GM12878 (cell line): Measurements from ENCODE around the gene TOP1. TPM values are rescaled to one million over a fixed set of nuclear protein-coding genes. Genes with fewer than 3 reads are reported as not detected.

ENCODE experiments used
- ATAC-seq: fragments of 200-7000 bp; cut with Tn5 transposase; 3 replicates; pipeline ENCODE4 v1.9.1; 2020; ENCODE audit warnings: mild to moderate bottlenecking, moderate library complexity
- BruUV-seq: library from RNA; stranded (reverse); fragments of 400-500 nt; replicated peaks from 2 replicates; lab custom pipeline; 2021; lab: Mats Ljungman, UMichigan
- CTCF ChIA-PET: fragments of 300-600 bp; sonication (Branson Sonifier 250); formaldehyde crosslinking; extraction: SDS; loops from one replicate; lab custom pipeline; 2021; ENCODE audit warnings: inconsistent platforms; lab: Yijun Ruan, JAX
- POLR2A ChIA-PET: fragments of 350-600 bp; formaldehyde crosslinking; extraction: SDS; loops from one replicate; lab custom pipeline; 2021; ENCODE audit warnings: inconsistent platforms; lab: Charles Lee
- RAD21 ChIA-PET: fragments of 300-600 bp; sonication (Branson Sonifier 250); formaldehyde crosslinking; loops from one replicate; lab custom pipeline; 2023; ENCODE audit warnings: antibody characterized with exemption; ENCODE audit not compliant: unreplicated experiment; lab: Charles Lee
- SMC1A ChIA-PET: fragments of 300-600 bp; sonication (Branson Sonifier 250); formaldehyde crosslinking; loops from one replicate; lab custom pipeline; 2023; ENCODE audit not compliant: unreplicated experiment, uncharacterized antibody; lab: Charles Lee
- DNase-seq: peaks from one replicate; pipeline ENCODE4 v3.0.0-alpha.2; 2011; ENCODE audit warnings: low read depth, low spot score
- FAIRE-seq: peaks from 3 replicates; lab custom pipeline; 2011; peaks lifted over from hg19 to GRCh38; lab: Jason Lieb, UNC
- H2AFZ ChIP-seq: 2 replicates; pipeline ENCODE4 v1.6.0; 2011; ENCODE audit warnings: low read depth, low read length, control low read depth; ENCODE audit not compliant: control insufficient read depth
- H3K27ac ChIP-seq: 2 replicates; pipeline ENCODE4 v1.5.1; 2011; ENCODE audit warnings: control low read depth; ENCODE audit not compliant: control insufficient read depth, insufficient read depth
- H3K27me3 ChIP-seq, 2 experiments: replicated peaks in 1 of 2; 2 replicates each; pipeline versions ENCODE4 v1.6.0 to v1.6.1; 2011; ENCODE audit warnings: low read length in 1 of 2; ENCODE audit not compliant: control insufficient read depth in 2 of 2, insufficient read depth in 2 of 2
- H3K36me3 ChIP-seq, 2 experiments: 2 replicates each; pipeline ENCODE4 v1.5.1; 2011; ENCODE audit warnings: low read length in 1 of 2; ENCODE audit not compliant: control insufficient read depth in 2 of 2, insufficient read depth in 2 of 2
- H3K4me1 ChIP-seq: 2 replicates; pipeline ENCODE4 v1.6.1; 2011; ENCODE audit warnings: mild to moderate bottlenecking, low read length, moderate library complexity, mixed read lengths; ENCODE audit not compliant: control insufficient read depth, insufficient read depth
- H3K4me2 ChIP-seq: 2 replicates; pipeline ENCODE4 v1.6.0; 2011; ENCODE audit warnings: control low read depth; ENCODE audit not compliant: control insufficient read depth, insufficient read depth
- H3K4me3 ChIP-seq: fragments of 200-600 bp; sonication (generic); 2 replicates; pipeline ENCODE4 v1.5.1; 2016
- H3K79me2 ChIP-seq: 2 replicates; pipeline ENCODE4 v1.6.0; 2011; ENCODE audit warnings: low read length; ENCODE audit not compliant: control insufficient read depth, insufficient read depth
- H3K9ac ChIP-seq: 2 replicates; pipeline ENCODE4 v1.8.0; 2011; ENCODE audit warnings: low read length, control low read depth, mixed read lengths; ENCODE audit not compliant: control insufficient read depth, insufficient read depth
- H3K9me3 ChIP-seq: replicated peaks from 3 replicates; pipeline ENCODE4 v1.5.1; 2011; ENCODE audit warnings: mild to moderate bottlenecking, low read length; ENCODE audit not compliant: control insufficient read depth, insufficient read depth
- H4K20me1 ChIP-seq: 2 replicates; pipeline ENCODE4 v1.6.0; 2011; ENCODE audit not compliant: control insufficient read depth, insufficient read depth
- E2F4 ChIP-seq: IDR thresholded peaks from 2 replicates; pipeline ENCODE4 v1.6.1; 2012; ENCODE audit warnings: low read depth, low read length, improper control_type of control experiment
- NBN ChIP-seq: fragments of 450-650 bp; IDR thresholded peaks from 2 replicates; pipeline ENCODE4 v1.6.1; 2016
- POLR2AphosphoS5 ChIP-seq: IDR thresholded peaks from 2 replicates; pipeline ENCODE4 v1.6.1; 2011; ENCODE audit warnings: mild to moderate bottlenecking, low read length, inconsistent platforms
- RBBP5 ChIP-seq: fragments of 200-600 bp; sonication (generic); conservative IDR thresholded peaks from 2 replicates; pipeline ENCODE4 v1.6.1; 2016
- SIN3A ChIP-seq: IDR thresholded peaks from 2 replicates; pipeline ENCODE4 v1.6.1; 2012; ENCODE audit warnings: low read depth, low read length, improper control_type of control experiment
- TAF1 ChIP-seq: IDR thresholded peaks from 2 replicates; pipeline ENCODE4 v1.6.1; 2011; ENCODE audit warnings: mild to moderate bottlenecking, low read depth, low read length, borderline replicate concordance
- ZBTB40 ChIP-seq: fragments of 450-650 bp; IDR thresholded peaks from 2 replicates; pipeline ENCODE4 v1.6.1; 2016; ENCODE audit warnings: mild to moderate bottlenecking, moderate library complexity, borderline replicate concordance
- ZNF384 ChIP-seq: IDR thresholded peaks from 2 replicates; pipeline ENCODE4 v1.6.1; 2012; ENCODE audit warnings: low read depth, mild to moderate bottlenecking, low read length, improper control_type of control experiment, borderline replicate concordance
- WGBS: methylation state at CpG from one replicate; pipeline ENCODE4 v1.1.6; 2016; ENCODE audit warnings: low lambda C conversion rate; ENCODE audit not compliant: insufficient replicate concordance, insufficient coverage; ENCODE audit errors: missing lambda C conversion rate; 5-methylcytosine and 5-hydroxymethylcytosine counted together
- in situ Hi-C: fragments of 300-500 bp; cut with MboI; formaldehyde crosslinking; loops from 9 replicates; pipeline ENCODE4 v1.14.3; 2018; ENCODE audit warnings: mixed read lengths
- intact Hi-C: fragments of 100-400 bp; cut with micrococcal nuclease; formaldehyde crosslinking; loops from one replicate; pipeline ENCODE4 v1.14.2; 2022; ENCODE audit not compliant: unreplicated experiment
- polyA plus RNA-seq, 11 experiments: library from polyadenylated mRNA; depleted of rRNA in 4 of 11; unstranded in 6 of 11; stranded (reverse) in 5 of 11; fragments of >200 nt; fragmentation: Nextera tagmentation in 4 of 11; fragmentation: Illumina TruSeq in 1 of 11; extraction: Ambion mirVana in 4 of 11; extraction: Trizol in 1 of 11; gene quantifications; 1 replicate in 1 of 11; 2 replicates in 10 of 11; pipeline versions ENCODE4 v1.2.1 to v1.2.3, GENCODE V29; 2011 to 2016; ENCODE audit warnings: inconsistent platforms in 2 of 11, missing spikeins in 2 of 11, low read depth in 1 of 11
- total RNA-seq, 4 experiments: library from RNA; depleted of rRNA in 3 of 4; stranded (reverse); fragments of >200 nt in 3 of 4; fragmentation: Illumina TruSeq in 1 of 4; extraction: Trizol in 1 of 4; gene quantifications; 2 replicates each; pipeline versions ENCODE4 v1.2.1 to v1.2.3, GENCODE V29; 2013 to 2021
- TF ChIP-seq, protein P1 (sequence below): fragments of 450-650 bp; IDR thresholded peaks from 2 replicates; pipeline ENCODE4 v1.6.1; 2016; ENCODE audit warnings: mild to moderate bottlenecking
- TF ChIP-seq, protein P2 (sequence below): fragments of 450-650 bp; IDR thresholded peaks from 2 replicates; pipeline ENCODE4 v1.6.1; 2016; ENCODE audit warnings: mild to moderate bottlenecking

Gene TOP1
- total and polyA plus RNA-seq, 10 of the 15 experiments (the other 5 are each of a cell fraction or from before 2014, with no cell fraction given), result 21.5 to 128 (median 47.3) TPM

GRCh38 chr20:41135888-41136679 lies 107.5 kb downstream of the TOP1 start:
- peak overlapping the region; percentile 70; the same call in 1 of the 2 replicates for H3K4me3 ChIP-seq
- in situ Hi-C loops (no loop called here), intact Hi-C loops (loop anchor here (1.0 to 5.0 kb wide), 3 partner anchors 96 to 204 kb away; partner anchors contain the start of genes LPIN3 and ZHX3)
- no TSS peak for BruUV-seq
- H4K20me1 ChIP-seq, result no peaks in the 10 kb centered on the region
- peak overlapping the region; percentile 90 for H2AFZ ChIP-seq
- no peaks in the 10 kb centered on the region for H3K9me3 ChIP-seq
- SMC1A ChIA-PET, result interaction anchor here (1.0 to 4.8 kb wide), 23 partner anchors 8 to 205 kb away, joined by 3 to 70 read pairs (median 4); partner anchors contain the start of gene LPIN3
- peaks cover 41% of the 10 kb centered on the region for H3K79me2 ChIP-seq
- CTCF ChIA-PET, result interaction anchor here (0.6 to 6.2 kb wide), 42 partner anchors 8 to 275 kb away, joined by 3 to 110 read pairs (median 8); partner anchors contain the start of gene LPIN3
- peak overlapping the region; percentile 96 for H3K4me2 ChIP-seq
- POLR2A ChIA-PET, result interaction anchor here (0.9 to 5.3 kb wide), 3 partner anchors 21 to 37 kb away, joined by 3 to 29 read pairs (median 4); no protein-coding TSS in a partner anchor
- peaks cover 53% of the 10 kb centered on the region for H3K4me1 ChIP-seq
- DNase-seq (no peak), FAIRE-seq (no peak), ATAC-seq (no peak)
- peak overlapping the region; percentile 76; the same call in 1 of the 2 replicates for H3K9ac ChIP-seq
- RAD21 ChIA-PET, result interaction anchor here (0.6 to 7.8 kb wide), 23 partner anchors 7 to 203 kb away, joined by 3 to 72 read pairs (median 6); no protein-coding TSS in a partner anchor
- H3K27ac ChIP-seq, result peak overlapping the region; percentile 88; the same call in 1 of the 2 replicates
- H3K27me3 ChIP-seq, result no peaks in the 10 kb centered on the region
- no peaks in the 10 kb centered on the region for H3K36me3 ChIP-seq
- WGBS, result 56% methylated on average over 23 of the region's 23 CpGs
- TF ChIP-seq, protein P1, sequence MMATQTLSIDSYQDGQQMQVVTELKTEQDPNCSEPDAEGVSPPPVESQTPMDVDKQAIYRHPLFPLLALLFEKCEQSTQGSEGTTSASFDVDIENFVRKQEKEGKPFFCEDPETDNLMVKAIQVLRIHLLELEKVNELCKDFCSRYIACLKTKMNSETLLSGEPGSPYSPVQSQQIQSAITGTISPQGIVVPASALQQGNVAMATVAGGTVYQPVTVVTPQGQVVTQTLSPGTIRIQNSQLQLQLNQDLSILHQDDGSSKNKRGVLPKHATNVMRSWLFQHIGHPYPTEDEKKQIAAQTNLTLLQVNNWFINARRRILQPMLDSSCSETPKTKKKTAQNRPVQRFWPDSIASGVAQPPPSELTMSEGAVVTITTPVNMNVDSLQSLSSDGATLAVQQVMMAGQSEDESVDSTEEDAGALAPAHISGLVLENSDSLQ, result peak; percentile 12; the same call in 1 of the 2 replicates
- TF ChIP-seq POLR2AphosphoS5 (no peak), TAF1 (no peak), NBN (0 out of 2 replicates have a peak, but pooled peaks have one; percentile 46), E2F4 (no peak), ZBTB40 (peak; percentile 41; the same call in 1 of the 2 replicates), RBBP5 (no peak), ZNF384 (no peak), SIN3A (no peak)
- TF ChIP-seq, protein P2, sequence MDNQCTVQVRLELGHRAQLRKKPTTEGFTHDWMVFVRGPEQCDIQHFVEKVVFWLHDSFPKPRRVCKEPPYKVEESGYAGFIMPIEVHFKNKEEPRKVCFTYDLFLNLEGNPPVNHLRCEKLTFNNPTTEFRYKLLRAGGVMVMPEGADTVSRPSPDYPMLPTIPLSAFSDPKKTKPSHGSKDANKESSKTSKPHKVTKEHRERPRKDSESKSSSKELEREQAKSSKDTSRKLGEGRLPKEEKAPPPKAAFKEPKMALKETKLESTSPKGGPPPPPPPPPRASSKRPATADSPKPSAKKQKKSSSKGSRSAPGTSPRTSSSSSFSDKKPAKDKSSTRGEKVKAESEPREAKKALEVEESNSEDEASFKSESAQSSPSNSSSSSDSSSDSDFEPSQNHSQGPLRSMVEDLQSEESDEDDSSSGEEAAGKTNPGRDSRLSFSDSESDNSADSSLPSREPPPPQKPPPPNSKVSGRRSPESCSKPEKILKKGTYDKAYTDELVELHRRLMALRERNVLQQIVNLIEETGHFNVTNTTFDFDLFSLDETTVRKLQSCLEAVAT, result peak; percentile 96
